K562 (cell line): ENCODE data around the gene KEL. TPM values are rescaled to one million over a fixed set of nuclear protein-coding genes. Genes with fewer than 3 reads are reported as not detected.

Experiments used
- BRD4 ChIP-seq: fragments of 200-600 bp; sonication (generic); IDR thresholded peaks from 2 replicates; pipeline ENCODE4 v1.6.1; 2017; ENCODE audit warnings: inconsistent platforms
- CBX8 ChIP-seq: fragments of 200-600 bp; sonication (generic); IDR thresholded peaks from 2 replicates; pipeline ENCODE4 v1.6.1; 2012; ENCODE audit warnings: borderline replicate concordance, mixed run types, low read depth, mild to moderate bottlenecking, moderate library complexity, mixed read lengths, low read length, control low read depth, inconsistent platforms; ENCODE audit not compliant: poor library complexity, severe bottlenecking; ENCODE audit errors: extremely low read depth
- CREB1 ChIP-seq, 2 experiments: sonication (generic) in 1 of 2; formaldehyde crosslinking in 1 of 2; IDR thresholded peaks; 2 replicates each; pipeline versions ENCODE4 v1.6.1 to v1.8.0; 2012 to 2022; ENCODE audit warnings: inconsistent platforms in 1 of 2, mild to moderate bottlenecking in 1 of 2, missing genetic modification reagents in 1 of 2, moderate library complexity in 1 of 2
- DPF2 ChIP-seq: fragments of 450-650 bp; IDR thresholded peaks from 2 replicates; pipeline ENCODE4 v1.6.1; 2016
- E2F3 ChIP-seq: fragments of 250-450 bp; sonication (Bioruptor Pico); IDR thresholded peaks from 2 replicates; pipeline ENCODE4 v1.4.0; 2020; ENCODE audit warnings: mild to moderate bottlenecking
- MEF2A ChIP-seq: IDR thresholded peaks from 2 replicates; pipeline ENCODE4 v1.6.1; 2011; ENCODE audit warnings: low read depth, mild to moderate bottlenecking, low read length, moderate library complexity; ENCODE audit not compliant: control insufficient read depth
- YY1 ChIP-seq, 3 experiments: IDR thresholded peaks; 2 replicates each; pipeline ENCODE4 v1.6.1; 2011; ENCODE audit warnings: low read length in 2 of 3, mild to moderate bottlenecking in 2 of 3, moderate library complexity in 2 of 3, borderline replicate concordance in 1 of 3, control low read depth in 1 of 3, low read depth in 1 of 3; ENCODE audit not compliant: insufficient read depth in 3 of 3, insufficient replicate concordance in 2 of 3, control insufficient read depth in 1 of 3, insufficient read length in 1 of 3; ENCODE audit errors: extremely low read depth in 1 of 3
- ZNF239 ChIP-seq: fragments of 250-450 bp; sonication (Bioruptor Pico); IDR thresholded peaks from 2 replicates; pipeline ENCODE4 v1.4.0; 2020; ENCODE audit warnings: mild to moderate bottlenecking
- polyA plus RNA-seq, 8 experiments: library from polyadenylated mRNA; depleted of rRNA in 4 of 8; stranded (reverse) in 5 of 8; unstranded in 3 of 8; fragments of >200 nt; fragmentation: Nextera tagmentation in 2 of 8; fragmentation: Illumina TruSeq in 1 of 8; extraction: Ambion mirVana in 2 of 8; extraction: Trizol in 1 of 8; gene quantifications; 2 replicates each; pipeline versions ENCODE4 v1.2.1 to v1.2.3, GENCODE V29; 2011 to 2014; ENCODE audit warnings: inconsistent platforms in 1 of 8, missing spikeins in 1 of 8
- total RNA-seq, 7 experiments: library from RNA; depleted of rRNA in 6 of 7; stranded (reverse); fragments of >200 nt in 6 of 7; fragmentation: Illumina TruSeq in 2 of 7; extraction: Trizol in 2 of 7; gene quantifications; 2 replicates each; pipeline versions ENCODE4 v1.2.1 to v1.2.3, GENCODE V29; 2011 to 2021; ENCODE audit warnings: low replicate concordance in 1 of 7
- TF ChIP-seq, protein P1 (sequence below): fragments of 450-650 bp; IDR thresholded peaks from 2 replicates; pipeline ENCODE4 v1.6.1; 2014; ENCODE audit warnings: low read depth, mild to moderate bottlenecking, moderate library complexity, borderline replicate concordance
- TF ChIP-seq, protein P2 (sequence below): fragments of 450-650 bp; IDR thresholded peaks from 2 replicates; pipeline ENCODE4 v1.6.1; 2016; ENCODE audit warnings: antibody characterized with exemption
- TF ChIP-seq, protein P3 (sequence below): fragments of 450-650 bp; formaldehyde crosslinking; IDR thresholded peaks from 2 replicates; pipeline ENCODE4 v1.4.0; 2020; ENCODE audit warnings: mild to moderate bottlenecking, moderate library complexity
- TF ChIP-seq, protein P4 (sequence below): fragments of 450-650 bp; IDR thresholded peaks from 2 replicates; pipeline ENCODE4 v1.6.1; 2016; ENCODE audit warnings: mild to moderate bottlenecking
- TF ChIP-seq, protein P5 (sequence below): sonication (generic); formaldehyde crosslinking; IDR thresholded peaks from 2 replicates; pipeline ENCODE4 v1.4.0; 2020; ENCODE audit warnings: mild to moderate bottlenecking, missing genetic modification reagents

The KEL gene
- total and polyA plus RNA-seq, 9 of the 15 experiments (the other 6 are each of a cell fraction or from before 2014, with no cell fraction given): 9.0 to 47.4 (median 22.2) TPM

DNA sequence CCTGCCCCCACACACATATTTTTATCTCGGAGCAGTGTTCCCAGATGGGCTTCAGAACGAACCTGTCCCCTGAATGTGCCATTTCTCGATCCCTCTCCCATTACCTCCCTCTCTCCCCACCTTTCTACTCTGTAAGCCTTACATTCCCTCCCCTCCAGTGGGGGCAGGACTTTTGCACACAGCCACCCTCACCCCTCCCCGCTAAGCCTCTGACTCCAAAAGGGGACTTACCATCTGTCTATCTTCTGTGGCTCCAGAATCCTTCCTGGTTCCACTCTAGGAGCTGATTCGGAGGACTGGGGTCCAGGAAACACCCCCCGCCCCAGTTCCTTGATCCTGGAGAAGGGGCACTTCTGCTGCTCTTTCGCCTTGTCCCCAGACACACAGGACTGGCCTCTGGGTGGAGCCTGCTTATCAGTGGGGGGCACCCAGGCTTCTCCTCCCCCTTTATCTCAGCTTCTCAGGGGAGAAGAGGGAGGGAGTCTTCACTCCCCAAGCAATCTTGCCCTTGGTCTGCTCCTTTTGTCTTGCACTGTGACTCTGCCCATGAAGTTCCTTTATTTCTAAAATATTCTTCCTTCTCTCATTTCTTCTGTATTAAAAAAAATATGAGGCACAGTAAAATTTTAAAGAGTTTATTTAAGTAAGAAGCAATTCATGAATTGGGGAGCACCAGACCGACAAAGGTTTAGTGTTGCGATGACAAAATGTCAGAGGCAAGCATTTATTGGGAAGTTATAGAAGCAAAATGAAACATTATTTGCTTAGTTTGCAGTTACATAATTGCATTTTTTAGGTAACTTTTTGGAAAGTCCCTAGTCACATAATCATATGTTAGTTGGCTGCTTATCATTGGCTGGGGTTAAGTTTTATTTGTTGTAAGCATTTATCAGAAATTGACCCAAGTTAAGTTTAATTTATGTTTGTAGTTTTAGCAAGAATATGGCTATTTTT, at the start of gene KEL (continued):
- TF ChIP-seq, protein P1, sequence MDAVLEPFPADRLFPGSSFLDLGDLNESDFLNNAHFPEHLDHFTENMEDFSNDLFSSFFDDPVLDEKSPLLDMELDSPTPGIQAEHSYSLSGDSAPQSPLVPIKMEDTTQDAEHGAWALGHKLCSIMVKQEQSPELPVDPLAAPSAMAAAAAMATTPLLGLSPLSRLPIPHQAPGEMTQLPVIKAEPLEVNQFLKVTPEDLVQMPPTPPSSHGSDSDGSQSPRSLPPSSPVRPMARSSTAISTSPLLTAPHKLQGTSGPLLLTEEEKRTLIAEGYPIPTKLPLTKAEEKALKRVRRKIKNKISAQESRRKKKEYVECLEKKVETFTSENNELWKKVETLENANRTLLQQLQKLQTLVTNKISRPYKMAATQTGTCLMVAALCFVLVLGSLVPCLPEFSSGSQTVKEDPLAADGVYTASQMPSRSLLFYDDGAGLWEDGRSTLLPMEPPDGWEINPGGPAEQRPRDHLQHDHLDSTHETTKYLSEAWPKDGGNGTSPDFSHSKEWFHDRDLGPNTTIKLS: peak; percentile 50; the same call in 1 of the 2 replicates
- 0 out of 2 replicates have a peak, but pooled peaks have one; percentile 28 for TF ChIP-seq ZNF239
- no peak for TF ChIP-seq YY1 (IDR thresholded peaks at IDR 0.05; ENCODE audit: borderline replicate concordance in 1 of 3, control insufficient read depth in 1 of 3, extremely low read depth in 1 of 3, insufficient read depth in 3 of 3, insufficient read length in 1 of 3, insufficient replicate concordance in 2 of 3, low read depth in 1 of 3, low read length in 2 of 3)
- TF ChIP-seq CBX8: no peak
- TF ChIP-seq, protein P2, sequence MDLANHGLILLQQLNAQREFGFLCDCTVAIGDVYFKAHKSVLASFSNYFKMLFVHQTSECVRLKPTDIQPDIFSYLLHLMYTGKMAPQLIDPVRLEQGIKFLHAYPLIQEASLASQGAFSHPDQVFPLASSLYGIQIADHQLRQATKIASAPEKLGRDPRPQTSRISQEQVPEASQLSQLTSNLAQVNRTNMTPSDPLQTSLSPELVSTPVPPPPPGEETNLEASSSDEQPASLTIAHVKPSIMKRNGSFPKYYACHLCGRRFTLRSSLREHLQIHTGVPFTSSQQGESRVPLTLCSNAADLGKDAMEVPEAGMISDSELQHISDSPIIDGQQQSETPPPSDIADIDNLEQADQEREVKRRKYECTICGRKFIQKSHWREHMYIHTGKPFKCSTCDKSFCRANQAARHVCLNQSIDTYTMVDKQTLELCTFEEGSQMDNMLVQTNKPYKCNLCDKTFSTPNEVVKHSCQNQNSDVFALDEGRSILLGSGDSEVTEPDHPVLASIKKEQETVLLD: peak; percentile 83; the same call in 1 of the 2 replicates
- peak; percentile 98 for TF ChIP-seq DPF2
- TF ChIP-seq E2F3 (CRISPR knock-in tag): 0 out of 2 replicates have a peak, but pooled peaks have one; percentile 17
- 0 out of 2 replicates have a peak, but pooled peaks have one; percentile 44 for TF ChIP-seq MEF2A
- TF ChIP-seq, protein P3, sequence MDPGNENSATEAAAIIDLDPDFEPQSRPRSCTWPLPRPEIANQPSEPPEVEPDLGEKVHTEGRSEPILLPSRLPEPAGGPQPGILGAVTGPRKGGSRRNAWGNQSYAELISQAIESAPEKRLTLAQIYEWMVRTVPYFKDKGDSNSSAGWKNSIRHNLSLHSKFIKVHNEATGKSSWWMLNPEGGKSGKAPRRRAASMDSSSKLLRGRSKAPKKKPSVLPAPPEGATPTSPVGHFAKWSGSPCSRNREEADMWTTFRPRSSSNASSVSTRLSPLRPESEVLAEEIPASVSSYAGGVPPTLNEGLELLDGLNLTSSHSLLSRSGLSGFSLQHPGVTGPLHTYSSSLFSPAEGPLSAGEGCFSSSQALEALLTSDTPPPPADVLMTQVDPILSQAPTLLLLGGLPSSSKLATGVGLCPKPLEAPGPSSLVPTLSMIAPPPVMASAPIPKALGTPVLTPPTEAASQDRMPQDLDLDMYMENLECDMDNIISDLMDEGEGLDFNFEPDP (CRISPR knock-in tag): no peak
- TF ChIP-seq BRD4: no peak
- peak; percentile 62; the same call in 1 of the 2 replicates for TF ChIP-seq CREB1 (IDR thresholded peaks at IDR 0.05)
- no peak for TF ChIP-seq CREB1 (CRISPR knock-in tag; IDR thresholded peaks at IDR 0.05)
- TF ChIP-seq, protein P4, sequence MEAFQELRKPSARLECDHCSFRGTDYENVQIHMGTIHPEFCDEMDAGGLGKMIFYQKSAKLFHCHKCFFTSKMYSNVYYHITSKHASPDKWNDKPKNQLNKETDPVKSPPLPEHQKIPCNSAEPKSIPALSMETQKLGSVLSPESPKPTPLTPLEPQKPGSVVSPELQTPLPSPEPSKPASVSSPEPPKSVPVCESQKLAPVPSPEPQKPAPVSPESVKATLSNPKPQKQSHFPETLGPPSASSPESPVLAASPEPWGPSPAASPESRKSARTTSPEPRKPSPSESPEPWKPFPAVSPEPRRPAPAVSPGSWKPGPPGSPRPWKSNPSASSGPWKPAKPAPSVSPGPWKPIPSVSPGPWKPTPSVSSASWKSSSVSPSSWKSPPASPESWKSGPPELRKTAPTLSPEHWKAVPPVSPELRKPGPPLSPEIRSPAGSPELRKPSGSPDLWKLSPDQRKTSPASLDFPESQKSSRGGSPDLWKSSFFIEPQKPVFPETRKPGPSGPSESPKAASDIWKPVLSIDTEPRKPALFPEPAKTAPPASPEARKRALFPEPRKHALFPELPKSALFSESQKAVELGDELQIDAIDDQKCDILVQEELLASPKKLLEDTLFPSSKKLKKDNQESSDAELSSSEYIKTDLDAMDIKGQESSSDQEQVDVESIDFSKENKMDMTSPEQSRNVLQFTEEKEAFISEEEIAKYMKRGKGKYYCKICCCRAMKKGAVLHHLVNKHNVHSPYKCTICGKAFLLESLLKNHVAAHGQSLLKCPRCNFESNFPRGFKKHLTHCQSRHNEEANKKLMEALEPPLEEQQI: peak; percentile 72; the same call in 1 of the 2 replicates
- TF ChIP-seq, protein P5, sequence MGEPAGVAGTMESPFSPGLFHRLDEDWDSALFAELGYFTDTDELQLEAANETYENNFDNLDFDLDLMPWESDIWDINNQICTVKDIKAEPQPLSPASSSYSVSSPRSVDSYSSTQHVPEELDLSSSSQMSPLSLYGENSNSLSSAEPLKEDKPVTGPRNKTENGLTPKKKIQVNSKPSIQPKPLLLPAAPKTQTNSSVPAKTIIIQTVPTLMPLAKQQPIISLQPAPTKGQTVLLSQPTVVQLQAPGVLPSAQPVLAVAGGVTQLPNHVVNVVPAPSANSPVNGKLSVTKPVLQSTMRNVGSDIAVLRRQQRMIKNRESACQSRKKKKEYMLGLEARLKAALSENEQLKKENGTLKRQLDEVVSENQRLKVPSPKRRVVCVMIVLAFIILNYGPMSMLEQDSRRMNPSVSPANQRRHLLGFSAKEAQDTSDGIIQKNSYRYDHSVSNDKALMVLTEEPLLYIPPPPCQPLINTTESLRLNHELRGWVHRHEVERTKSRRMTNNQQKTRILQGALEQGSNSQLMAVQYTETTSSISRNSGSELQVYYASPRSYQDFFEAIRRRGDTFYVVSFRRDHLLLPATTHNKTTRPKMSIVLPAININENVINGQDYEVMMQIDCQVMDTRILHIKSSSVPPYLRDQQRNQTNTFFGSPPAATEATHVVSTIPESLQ (CRISPR knock-in tag): 0 out of 2 replicates have a peak, but pooled peaks have one; percentile 54
